ENCODE data around the gene POLE2.
"Not testable (repeated sequence)": the region's sequence is repeated elsewhere in the genome, so short reads cannot be mapped to it uniquely, and the experiment has no call there.

POLE2 gene, protein sequence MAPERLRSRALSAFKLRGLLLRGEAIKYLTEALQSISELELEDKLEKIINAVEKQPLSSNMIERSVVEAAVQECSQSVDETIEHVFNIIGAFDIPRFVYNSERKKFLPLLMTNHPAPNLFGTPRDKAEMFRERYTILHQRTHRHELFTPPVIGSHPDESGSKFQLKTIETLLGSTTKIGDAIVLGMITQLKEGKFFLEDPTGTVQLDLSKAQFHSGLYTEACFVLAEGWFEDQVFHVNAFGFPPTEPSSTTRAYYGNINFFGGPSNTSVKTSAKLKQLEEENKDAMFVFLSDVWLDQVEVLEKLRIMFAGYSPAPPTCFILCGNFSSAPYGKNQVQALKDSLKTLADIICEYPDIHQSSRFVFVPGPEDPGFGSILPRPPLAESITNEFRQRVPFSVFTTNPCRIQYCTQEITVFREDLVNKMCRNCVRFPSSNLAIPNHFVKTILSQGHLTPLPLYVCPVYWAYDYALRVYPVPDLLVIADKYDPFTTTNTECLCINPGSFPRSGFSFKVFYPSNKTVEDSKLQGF

DNA sequence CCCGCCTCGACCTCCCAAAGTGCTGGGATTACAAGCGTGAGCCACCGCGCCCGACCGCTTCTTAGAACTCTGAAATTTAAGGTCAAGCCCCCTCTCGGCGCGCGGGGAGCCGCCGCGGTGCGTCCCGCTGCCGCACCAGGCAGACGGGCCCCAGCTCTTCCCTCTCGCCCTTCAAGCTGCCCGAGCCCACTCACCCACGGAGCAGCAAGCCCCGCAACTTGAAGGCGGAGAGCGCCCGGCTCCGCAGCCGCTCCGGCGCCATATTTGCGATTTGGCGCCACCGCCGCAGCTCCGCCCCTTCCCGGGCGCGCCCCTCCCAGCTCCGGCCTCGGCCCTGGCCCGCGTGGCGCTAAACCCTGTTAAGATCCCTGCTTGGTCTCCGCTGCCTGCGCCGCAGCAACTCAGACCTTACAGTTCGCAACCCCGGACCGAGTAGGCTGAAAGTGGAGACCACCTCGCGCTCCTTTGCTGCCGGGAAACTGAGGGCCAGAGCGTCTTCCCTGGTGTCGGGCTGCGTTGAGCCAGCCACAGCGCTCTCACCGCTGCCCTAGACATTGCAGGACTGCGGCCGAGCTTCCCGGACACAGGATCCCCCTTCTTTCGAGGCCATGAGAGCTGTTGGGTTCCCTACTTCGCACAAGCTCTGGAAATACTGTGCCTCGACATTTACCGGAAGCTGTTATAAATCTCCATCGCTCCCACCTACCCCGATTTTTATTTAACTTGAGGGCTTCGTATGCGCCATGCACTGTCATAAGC, at the start of gene POLE2:
POLE2 (minus strand) TSS at position 273 of the 759 bp plus-strand sequence; CDS start at position 262, 11 bp downstream.
- H3K9me2 ChIP-seq (replicated peaks; ENCODE audit: low read depth, low read length), result no peaks in the 10 kb centered on the region
- no peaks in the 10 kb centered on the region for H3K27me3 ChIP-seq (ENCODE audit: insufficient read depth, low read length, poor library complexity, severe bottlenecking)
- peak within 1 kb of the TSS; percentile 76 for H3K4me2 ChIP-seq (ENCODE audit: low read depth, low read length, poor library complexity, severe bottlenecking)
- H3K9ac ChIP-seq (ENCODE audit: low read depth, low read length, poor library complexity, severe bottlenecking), result peak within 1 kb of the TSS; percentile 76
- no peaks in the 10 kb centered on the region for H3K9me3 ChIP-seq (ENCODE audit: insufficient read depth, low read depth, low read length)
- peak within 1 kb of the TSS; percentile 87 for H3K4me3 ChIP-seq (ENCODE audit: low read length, poor library complexity, severe bottlenecking)
- peaks cover 14% of the 10 kb centered on the region for H4K20me1 ChIP-seq (ENCODE audit: insufficient read depth, low read length, poor library complexity, severe bottlenecking)
- H3K79me2 ChIP-seq (ENCODE audit: insufficient read depth, low read length), result peaks cover 38% of the 10 kb centered on the region
- peaks cover 16% of the 10 kb centered on the region for H3F3A ChIP-seq (ENCODE audit: low read depth)
- TF ChIP-seq EZH2phosphoT487 (IDR thresholded peaks at IDR 0.05; ENCODE audit: borderline replicate concordance), result no peak
- TF ChIP-seq, protein P1, sequence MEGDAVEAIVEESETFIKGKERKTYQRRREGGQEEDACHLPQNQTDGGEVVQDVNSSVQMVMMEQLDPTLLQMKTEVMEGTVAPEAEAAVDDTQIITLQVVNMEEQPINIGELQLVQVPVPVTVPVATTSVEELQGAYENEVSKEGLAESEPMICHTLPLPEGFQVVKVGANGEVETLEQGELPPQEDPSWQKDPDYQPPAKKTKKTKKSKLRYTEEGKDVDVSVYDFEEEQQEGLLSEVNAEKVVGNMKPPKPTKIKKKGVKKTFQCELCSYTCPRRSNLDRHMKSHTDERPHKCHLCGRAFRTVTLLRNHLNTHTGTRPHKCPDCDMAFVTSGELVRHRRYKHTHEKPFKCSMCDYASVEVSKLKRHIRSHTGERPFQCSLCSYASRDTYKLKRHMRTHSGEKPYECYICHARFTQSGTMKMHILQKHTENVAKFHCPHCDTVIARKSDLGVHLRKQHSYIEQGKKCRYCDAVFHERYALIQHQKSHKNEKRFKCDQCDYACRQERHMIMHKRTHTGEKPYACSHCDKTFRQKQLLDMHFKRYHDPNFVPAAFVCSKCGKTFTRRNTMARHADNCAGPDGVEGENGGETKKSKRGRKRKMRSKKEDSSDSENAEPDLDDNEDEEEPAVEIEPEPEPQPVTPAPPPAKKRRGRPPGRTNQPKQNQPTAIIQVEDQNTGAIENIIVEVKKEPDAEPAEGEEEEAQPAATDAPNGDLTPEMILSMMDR (conservative IDR thresholded peaks at IDR 0.05; ENCODE audit: low read length), result no peak
- H2AFZ ChIP-seq (ENCODE audit: low read length), result peak within 1 kb of the TSS; percentile 96
- H3K36me3 ChIP-seq (ENCODE audit: insufficient read depth, low read length), result no peaks in the 10 kb centered on the region
- H3K4me1 ChIP-seq (ENCODE audit: insufficient read depth, low read length, poor library complexity, severe bottlenecking), result peaks cover 45% of the 10 kb centered on the region

DNA sequence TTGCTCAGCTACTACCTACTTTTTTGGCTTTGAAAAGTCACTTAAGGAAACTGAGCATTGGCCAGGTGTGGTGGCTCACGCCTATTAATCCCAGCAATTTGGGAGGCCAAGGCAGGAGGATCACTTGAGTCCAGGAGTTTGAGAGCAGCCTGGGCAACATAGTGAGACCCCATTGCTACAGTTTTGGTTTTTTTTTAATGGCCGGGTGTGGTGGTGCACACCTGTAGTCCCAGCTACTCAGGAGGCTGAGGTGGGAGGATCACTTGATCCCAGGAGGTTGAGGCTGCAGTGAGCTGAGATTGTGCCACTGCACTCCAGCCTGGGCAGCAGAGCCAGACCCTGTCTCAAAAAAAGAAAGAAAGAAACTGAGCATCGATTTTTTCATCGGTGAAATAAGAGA, 47.7 kb upstream of the POLE2 start:
- H3K4me3 ChIP-seq (ENCODE audit: low read length, poor library complexity, severe bottlenecking); H3K27me3 ChIP-seq (ENCODE audit: insufficient read depth, low read length, poor library complexity, severe bottlenecking); H3K9me3 ChIP-seq (ENCODE audit: insufficient read depth, low read depth, low read length); H3K4me2 ChIP-seq (ENCODE audit: low read depth, low read length, poor library complexity, severe bottlenecking); H3K79me2 ChIP-seq (ENCODE audit: insufficient read depth, low read length); H4K20me1 ChIP-seq (ENCODE audit: insufficient read depth, low read length, poor library complexity, severe bottlenecking); H3K36me3 ChIP-seq (ENCODE audit: insufficient read depth, low read length); H3F3A ChIP-seq (ENCODE audit: low read depth); H2AFZ ChIP-seq (ENCODE audit: low read length); H3K4me1 ChIP-seq (ENCODE audit: insufficient read depth, low read length, poor library complexity, severe bottlenecking); H3K9me2 ChIP-seq (replicated peaks; ENCODE audit: low read depth, low read length); H3K9ac ChIP-seq (ENCODE audit: low read depth, low read length, poor library complexity, severe bottlenecking): not testable (repeated sequence)

DNA sequence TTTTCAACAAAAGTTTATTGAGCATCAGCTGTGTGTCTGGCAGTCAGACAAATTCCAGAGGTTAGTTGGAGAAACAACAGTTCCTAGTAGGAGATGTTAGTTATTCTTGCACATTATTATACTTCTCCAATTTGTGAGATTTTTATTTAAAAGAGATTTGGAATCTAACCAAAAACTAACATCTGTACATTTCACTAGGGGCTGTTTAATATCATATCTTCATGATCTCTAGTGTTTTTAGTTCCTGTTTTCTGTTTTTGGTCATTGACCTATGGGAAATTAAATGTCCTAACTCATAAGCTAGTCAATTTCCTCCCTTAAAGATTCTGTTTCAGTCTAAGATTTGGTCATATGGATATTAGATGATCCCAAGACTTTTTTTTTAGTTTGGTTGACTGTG, 45.8 kb upstream of the POLE2 start:
- Histone ChIP-seq H3K4me1 (ENCODE audit: insufficient read depth, low read length, poor library complexity, severe bottlenecking) (no peaks in the 10 kb centered on the region), H3K4me3 (ENCODE audit: low read length, poor library complexity, severe bottlenecking) (no peak overlapping the region), H4K20me1 (ENCODE audit: insufficient read depth, low read length, poor library complexity, severe bottlenecking) (no peaks in the 10 kb centered on the region), H3K9me2 (replicated peaks; ENCODE audit: low read depth, low read length) (no peaks in the 10 kb centered on the region), H3K4me2 (ENCODE audit: low read depth, low read length, poor library complexity, severe bottlenecking) (no peak overlapping the region), H3K36me3 (ENCODE audit: insufficient read depth, low read length) (no peaks in the 10 kb centered on the region), H3K79me2 (ENCODE audit: insufficient read depth, low read length) (no peaks in the 10 kb centered on the region), H2AFZ (ENCODE audit: low read length) (no peak overlapping the region), H3F3A (ENCODE audit: low read depth) (no peaks in the 10 kb centered on the region), H3K27me3 (ENCODE audit: insufficient read depth, low read length, poor library complexity, severe bottlenecking) (no peaks in the 10 kb centered on the region), H3K9ac (ENCODE audit: low read depth, low read length, poor library complexity, severe bottlenecking) (no peak overlapping the region), H3K9me3 (ENCODE audit: insufficient read depth, low read depth, low read length) (no peaks in the 10 kb centered on the region)
- TF ChIP-seq EZH2phosphoT487 (IDR thresholded peaks at IDR 0.05; ENCODE audit: borderline replicate concordance), result no peak

DNA sequence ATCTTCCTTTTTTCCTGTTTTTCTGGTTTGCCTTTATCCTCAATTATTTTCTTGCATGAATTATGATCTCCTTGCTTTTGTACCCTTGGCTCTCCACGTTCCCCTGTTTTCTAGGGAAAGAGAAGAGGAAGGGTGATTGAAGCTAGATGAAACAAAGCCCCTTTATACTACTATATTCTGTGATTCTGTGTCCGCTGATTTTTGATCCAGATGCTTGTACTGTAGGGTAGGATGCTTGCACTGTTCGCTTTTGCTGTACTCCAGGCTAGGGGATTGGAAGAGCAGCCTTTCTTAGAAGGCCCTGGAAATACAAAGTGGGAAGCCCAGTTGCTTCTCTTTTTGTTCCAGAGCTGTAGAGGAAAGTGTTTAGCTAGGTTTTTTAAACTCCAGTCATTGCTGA, 44.9 kb upstream of the POLE2 start:
- Histone ChIP-seq H4K20me1 (ENCODE audit: insufficient read depth, low read length, poor library complexity, severe bottlenecking) (no peaks in the 10 kb centered on the region), H3K9me3 (ENCODE audit: insufficient read depth, low read depth, low read length) (no peaks in the 10 kb centered on the region), H3F3A (ENCODE audit: low read depth) (no peaks in the 10 kb centered on the region), H3K4me3 (ENCODE audit: low read length, poor library complexity, severe bottlenecking) (no peak overlapping the region), H3K4me1 (ENCODE audit: insufficient read depth, low read length, poor library complexity, severe bottlenecking) (no peaks in the 10 kb centered on the region), H3K4me2 (ENCODE audit: low read depth, low read length, poor library complexity, severe bottlenecking) (no peak overlapping the region), H3K79me2 (ENCODE audit: insufficient read depth, low read length) (no peaks in the 10 kb centered on the region), H3K9me2 (replicated peaks; ENCODE audit: low read depth, low read length) (no peaks in the 10 kb centered on the region), H3K36me3 (ENCODE audit: insufficient read depth, low read length) (no peaks in the 10 kb centered on the region), H3K9ac (ENCODE audit: low read depth, low read length, poor library complexity, severe bottlenecking) (no peak overlapping the region), H2AFZ (ENCODE audit: low read length) (no peak overlapping the region), H3K27me3 (ENCODE audit: insufficient read depth, low read length, poor library complexity, severe bottlenecking) (no peaks in the 10 kb centered on the region)
- TF ChIP-seq EZH2phosphoT487 (IDR thresholded peaks at IDR 0.05; ENCODE audit: borderline replicate concordance), result no peak
- TF ChIP-seq, protein P1 (conservative IDR thresholded peaks at IDR 0.05; ENCODE audit: low read length), result no peak

Data from Loucy (cell line).